Esophagus mucosa (tissue), 1 donor: ENCODE data around the gene PRIMA1. TPM values are rescaled to one million over a fixed set of nuclear protein-coding genes. Genes with fewer than 3 reads are reported as not detected.

Source experiments
- ATAC-seq: fragments of 200-7000 bp; cut with Tn5 transposase; one replicate; pipeline ENCODE4 v1.9.1; 2020
- total RNA-seq: library from RNA; stranded (reverse); gene quantifications from one replicate; pipeline ENCODE4 v1.2.4, GENCODE V29; 2023
- donor health status: DM: yes; HTN: yes; CAD: no.

Gene PRIMA1
- total RNA-seq, 1 donor from 2014 or later = 1.8 TPM

DNA sequence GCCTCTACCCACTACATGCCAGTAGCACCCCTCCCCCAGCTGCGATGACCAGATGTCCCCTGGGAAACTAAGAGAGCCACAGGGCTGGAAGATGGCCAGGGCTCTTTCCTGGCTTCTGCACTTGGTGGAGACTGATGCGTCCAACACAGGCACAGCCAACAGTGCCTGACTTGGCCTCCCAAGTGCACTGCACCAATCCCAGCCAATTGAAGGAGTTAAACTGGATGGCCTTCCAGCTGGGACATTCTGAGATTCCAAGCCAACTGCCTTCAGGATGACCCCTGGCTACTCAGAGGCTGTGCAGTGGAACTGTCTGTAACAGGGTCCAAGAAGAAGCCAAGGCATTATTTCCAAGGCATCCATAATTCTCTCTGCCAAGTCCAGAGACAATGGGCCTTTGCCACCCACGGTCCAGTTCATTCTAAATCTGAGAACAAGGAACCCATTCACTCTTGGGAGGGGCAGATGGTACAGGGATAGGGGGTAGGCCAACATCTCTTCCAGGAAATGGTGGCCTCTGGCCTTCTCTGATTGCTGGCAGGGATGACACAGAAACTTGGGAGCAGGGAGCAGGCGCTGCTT, 35.2 kb downstream of the PRIMA1 start:
- ATAC-seq = no peak

GRCh38 chr14:93751946-93752655, 36.2 kb downstream of the PRIMA1 start:
- ATAC-seq = no peak

GRCh38 chr14:93749076-93749420, 39.2 kb downstream of the PRIMA1 start:
- no peak for ATAC-seq

GRCh38 chr14:93748208-93749075, 39.8 kb downstream of the PRIMA1 start:
- no peak for ATAC-seq

- peak; percentile 12 for ATAC-seq
These were observed 40.7 kb downstream of the PRIMA1 start for GRCh38 chr14:93747560-93747959.

DNA sequence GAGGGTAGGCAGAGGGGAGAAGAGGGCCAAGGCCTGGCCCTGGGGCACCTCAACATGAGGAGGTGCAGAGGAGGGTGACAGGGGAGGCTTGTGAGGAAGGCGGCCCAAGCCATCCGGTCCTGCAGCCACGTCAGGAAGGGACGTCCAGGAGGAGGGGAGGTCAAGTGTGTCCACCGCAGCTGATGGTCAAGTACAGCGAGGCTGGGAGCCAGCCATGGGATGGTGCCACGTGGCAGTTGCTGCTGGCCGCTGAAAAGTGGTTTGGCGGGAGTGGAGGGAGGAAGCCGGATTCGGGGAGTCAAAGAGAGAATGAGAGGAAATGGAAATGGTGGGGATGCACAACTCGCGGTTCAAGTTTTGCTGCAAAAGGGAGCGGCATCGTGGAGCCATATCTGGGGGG, 41.2 kb downstream of the PRIMA1 start:
- no peak for ATAC-seq

DNA sequence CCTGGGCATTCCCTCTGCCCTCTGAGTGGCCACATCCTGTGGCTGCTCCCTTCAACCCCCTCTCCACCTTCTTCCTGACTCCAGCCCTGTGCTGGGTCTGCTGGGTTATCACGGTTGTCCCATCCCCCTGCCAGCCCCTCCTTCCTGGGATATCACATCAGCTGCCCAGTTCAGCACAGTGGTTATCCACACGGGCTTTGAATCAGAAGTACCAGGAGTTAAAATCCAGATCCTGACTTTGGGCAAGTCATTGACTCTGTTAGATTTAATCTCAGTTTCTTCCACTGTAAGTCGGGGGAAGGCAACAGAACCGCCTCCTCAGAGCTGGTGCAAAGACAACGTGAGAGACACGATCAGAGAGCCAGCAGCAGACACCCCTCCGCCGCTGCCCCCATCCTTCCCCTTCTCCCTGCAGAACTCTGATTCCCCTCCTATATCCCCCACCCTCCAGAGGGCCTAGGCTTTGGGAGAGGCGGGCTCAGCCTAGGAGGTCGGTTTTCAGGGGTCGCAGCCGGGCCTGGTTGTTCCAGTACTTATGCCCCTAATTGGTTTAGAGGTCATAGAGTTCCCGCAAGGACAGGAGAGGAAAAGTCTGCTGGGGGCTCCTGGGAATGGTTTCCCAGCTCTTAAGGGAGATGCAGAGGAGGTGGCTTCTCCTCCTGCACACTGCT, 42.5 kb downstream of the PRIMA1 start:
- ATAC-seq = no peak

DNA sequence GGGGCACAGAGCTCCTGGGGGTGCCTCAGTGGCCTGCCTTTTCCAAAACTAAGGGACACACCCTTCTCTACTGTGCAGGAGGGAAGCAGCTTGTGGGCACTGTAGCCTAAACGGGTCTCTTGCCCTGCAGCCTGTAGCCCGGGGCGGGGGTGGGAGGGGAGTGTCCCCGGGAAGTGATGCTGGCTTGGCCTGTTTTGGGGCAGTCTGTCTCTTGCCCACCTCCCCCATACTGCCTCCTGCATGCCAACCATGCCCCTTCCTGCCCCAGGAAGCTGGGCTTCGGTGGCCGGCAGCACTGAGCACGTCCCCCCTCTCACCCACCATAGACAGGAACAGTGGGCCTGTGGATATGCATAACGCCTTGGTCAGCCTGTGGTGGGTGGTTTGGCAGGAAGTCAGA, 43.4 kb downstream of the PRIMA1 start:
- ATAC-seq = no peak

- ATAC-seq = no peak
These were observed 44.1 kb downstream of the PRIMA1 start for GRCh38 chr14:93744176-93744575.

DNA sequence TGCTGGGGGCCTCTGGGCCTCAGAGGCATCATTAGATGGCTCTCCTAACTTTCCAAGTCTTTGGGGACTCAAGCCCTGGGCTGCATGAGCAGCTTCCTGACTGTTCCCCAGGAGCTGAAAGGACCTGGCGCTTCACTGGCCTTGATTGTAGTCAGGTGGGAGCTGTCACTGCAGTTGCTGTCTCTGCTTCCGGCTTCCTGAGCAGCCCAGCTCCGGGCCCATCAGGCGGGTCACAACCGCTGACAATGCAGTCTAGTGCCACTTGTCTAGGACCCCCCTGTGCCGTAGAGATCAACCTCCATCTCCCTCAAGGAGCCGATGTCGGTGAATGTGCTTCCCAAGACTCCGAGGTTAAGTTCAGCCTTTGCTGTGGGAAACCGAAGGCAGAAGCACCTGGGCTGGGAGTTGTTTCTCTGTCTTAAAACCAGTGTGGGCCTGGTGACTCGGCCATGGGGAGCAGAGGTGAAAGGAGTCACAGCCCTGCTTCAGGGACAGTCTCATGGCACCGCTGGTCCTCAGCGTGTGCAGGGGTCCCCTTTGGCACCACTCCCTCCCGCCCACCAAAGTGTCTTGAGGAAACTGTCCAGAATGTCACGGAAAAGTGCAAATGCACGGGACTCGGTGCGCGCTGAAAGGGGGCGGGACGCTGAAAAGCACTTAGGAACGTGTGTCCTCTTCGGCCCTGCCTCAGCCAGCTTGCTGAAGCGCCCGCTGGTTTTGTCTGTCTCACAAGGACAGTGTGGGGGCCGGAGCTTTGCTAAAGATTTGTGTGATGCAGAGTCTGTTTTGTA, 44.8 kb downstream of the PRIMA1 start:
- ATAC-seq = no peak

DNA sequence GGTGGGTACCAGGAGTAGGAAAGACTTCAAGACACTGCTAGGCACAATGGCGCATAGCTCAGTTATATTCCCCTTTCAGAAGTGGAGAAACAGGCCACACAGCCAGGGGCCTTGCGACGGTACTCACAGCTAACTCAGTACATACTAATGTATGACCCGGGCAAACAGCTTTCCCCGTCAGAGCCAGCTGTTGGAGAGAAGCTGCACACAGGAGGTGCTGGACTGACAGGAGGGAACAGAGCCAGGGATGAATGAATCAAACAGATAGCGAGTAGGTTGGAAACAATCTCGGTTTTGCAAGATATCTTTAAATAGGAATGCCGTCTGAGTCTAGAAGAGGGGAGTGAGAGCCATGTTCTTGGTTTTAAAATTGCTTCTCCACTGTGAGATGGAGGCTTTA, 45.5 kb downstream of the PRIMA1 start:
- no peak for ATAC-seq

- no peak for ATAC-seq
These were observed 46.6 kb downstream of the PRIMA1 start for GRCh38 chr14:93741556-93742230.

DNA sequence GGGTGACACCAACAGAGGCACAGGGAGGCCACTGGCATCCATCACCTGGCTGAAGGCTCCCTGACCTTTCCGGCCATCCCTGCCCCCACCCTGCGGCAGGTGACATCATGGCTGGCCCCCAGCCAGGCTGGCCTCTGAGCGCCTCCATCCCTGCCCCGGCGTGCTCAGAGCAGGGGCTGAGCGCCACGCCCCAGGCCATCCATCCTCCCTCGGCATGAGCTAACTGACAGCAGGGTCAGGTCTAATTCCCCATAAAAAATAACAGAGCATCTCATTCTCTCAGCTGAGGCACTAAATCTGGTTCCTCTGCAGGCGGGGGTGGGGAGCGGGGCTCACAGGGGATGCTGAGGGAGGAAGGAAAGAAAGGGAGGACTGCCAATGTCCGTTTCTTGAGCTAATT, 50.7 kb downstream of the PRIMA1 start:
- no peak for ATAC-seq

GRCh38 chr14:93736378-93737014, 51.8 kb downstream of the PRIMA1 start:
- ATAC-seq = no peak

GRCh38 chr14:93735206-93735605, 53.1 kb downstream of the PRIMA1 start:
- no peak for ATAC-seq

DNA sequence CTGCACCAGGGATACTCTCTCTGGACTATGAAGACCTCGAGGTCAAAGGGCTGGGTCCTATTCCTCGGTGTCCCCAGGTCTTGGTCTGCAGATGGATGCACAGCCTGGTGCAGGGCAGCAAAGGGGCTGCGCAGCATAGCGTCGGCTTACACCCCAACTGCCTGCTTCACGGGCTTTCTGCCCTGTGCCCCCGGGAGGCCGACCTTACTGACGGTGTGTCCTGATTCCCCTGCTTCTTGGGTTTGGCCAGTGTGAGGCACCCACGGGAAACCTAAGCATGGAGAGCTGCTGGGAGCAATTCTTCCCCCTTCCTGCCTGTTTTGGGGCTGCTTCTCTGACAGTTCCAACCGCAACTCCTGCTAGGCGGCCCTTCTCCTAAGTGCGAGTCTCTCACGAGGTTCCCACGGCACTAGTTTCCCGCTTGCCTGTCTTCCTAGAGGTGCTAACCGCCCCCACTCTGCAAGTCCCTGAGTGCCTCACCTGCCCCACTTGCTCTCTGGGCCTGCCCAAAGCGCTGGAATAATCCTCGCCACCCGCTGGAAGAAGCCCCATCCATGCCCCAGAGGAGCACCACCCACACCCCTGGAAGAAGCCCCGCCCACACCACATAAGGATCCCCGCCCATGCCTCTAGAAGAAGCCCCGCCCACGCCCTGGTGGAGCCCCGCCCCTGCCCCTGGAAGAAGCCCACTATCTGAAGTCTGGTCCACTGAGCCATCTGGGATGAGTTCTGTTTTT, 54.0 kb downstream of the PRIMA1 start:
- no peak for ATAC-seq

DNA sequence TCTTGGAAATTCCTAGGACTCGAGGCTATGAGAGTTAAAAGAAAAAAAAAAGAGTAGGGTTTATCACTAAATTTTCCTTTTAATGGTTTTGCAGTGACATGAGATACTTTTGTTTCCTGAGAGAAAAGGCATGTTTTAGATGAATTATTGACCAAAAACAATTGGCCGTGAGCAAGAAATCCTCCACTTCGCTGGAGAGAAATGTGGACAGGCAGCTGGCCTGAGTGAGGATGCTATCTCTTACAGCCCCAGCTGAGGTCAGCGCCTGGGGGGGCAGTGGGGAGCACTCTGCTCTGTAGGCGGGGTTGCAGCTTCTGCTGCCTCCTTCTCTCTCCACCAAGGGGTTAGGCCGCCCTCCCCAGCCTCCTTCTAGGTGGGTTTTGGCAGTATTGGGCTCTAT, 54.7 kb downstream of the PRIMA1 start:
- ATAC-seq = no peak

- peak; percentile 20 for ATAC-seq
These were observed 55.1 kb downstream of the PRIMA1 start for GRCh38 chr14:93733231-93733630.

GRCh38 chr14:93732524-93732923, 55.8 kb downstream of the PRIMA1 start:
- no peak for ATAC-seq

DNA sequence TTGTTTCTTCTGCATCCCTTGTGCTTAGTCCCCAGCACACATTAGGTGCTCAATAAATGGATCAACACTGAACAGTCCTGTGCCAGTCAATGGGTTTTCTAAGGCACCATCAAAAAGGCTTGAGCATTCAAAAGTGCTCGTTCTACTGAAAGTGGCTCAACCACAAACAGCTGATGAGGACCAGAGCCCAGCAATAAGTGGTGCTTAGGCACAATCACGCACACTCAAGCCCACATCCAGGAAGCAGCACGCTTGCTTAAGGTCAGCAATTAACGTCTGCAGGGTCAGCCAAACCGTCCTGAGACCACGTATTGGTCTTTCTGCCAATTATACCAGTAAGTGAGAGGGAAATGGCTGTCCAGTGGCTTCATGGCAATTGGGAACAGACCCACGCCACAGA, 56.5 kb downstream of the PRIMA1 start:
- ATAC-seq = no peak

GRCh38 chr14:93729993-93730392, 58.3 kb downstream of the PRIMA1 start:
- ATAC-seq = peak; percentile 27
